ENCODE results near the gene SDR42E1. TPM values are rescaled to one million over a fixed set of nuclear protein-coding genes. Genes with fewer than 3 reads are reported as not detected.
A peak's percentile ranks its signal among the peaks of the same experiment; 100 is the strongest.

Gene SDR42E1
- total and polyA plus RNA-seq, 2 of the 13 experiments (the other 11 are each of a cell fraction or from before 2014, with no cell fraction given), result 0.01 to 0.13 TPM

DNA sequence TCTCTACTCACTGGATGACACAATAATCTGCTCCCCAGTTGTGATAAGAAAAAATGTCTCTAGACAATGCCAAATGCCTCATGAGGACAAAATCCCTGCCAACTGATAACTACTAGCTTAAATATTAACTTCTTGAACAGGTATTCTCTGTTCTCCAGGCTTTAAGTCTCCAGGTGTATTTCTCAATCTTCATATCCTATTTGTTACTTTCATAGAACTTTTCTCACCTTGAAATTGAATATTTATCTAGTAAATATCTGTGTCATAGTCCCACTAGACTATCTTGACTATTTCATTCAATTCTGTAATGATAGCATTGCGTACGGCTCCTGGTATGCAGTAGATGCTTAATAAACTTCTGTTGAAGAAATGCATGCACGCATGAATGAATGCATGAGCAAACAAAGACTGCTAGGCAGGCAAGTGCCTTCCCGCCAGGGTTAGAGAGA lies 39.7 kb upstream of the SDR42E1 start (continued):
- TF ChIP-seq CHD4 (IDR thresholded peaks at IDR 0.05; ENCODE audit: borderline replicate concordance, low read length) (0 out of 2 replicates have a peak, but pooled peaks have one; percentile 43), NCOR1 (IDR thresholded peaks at IDR 0.05; ENCODE audit: borderline replicate concordance, low read length) (peak; percentile 64; the same call in 1 of the 2 replicates), SOX13 (IDR thresholded peaks at IDR 0.05) (no peak; the same call in 1 of the 2 replicates), SOX13 (CRISPR knock-in tag; conservative IDR thresholded peaks at IDR 0.05 in 1 of 2, IDR thresholded peaks at IDR 0.05 in 1 of 2) (peak in 1 of 2 experiments; percentile 97; a peak in 2 of 4 replicates), ZMYM2 (CRISPR knock-in tag; IDR thresholded peaks at IDR 0.05) (0 out of 2 replicates have a peak, but pooled peaks have one; percentile 40), U2AF1 (optimal IDR thresholded peaks at IDR 0.05; ENCODE audit: low read depth, low read length) (no peak), FOXK1 (CRISPR knock-in tag; IDR thresholded peaks at IDR 0.05; ENCODE audit: borderline replicate concordance, low read depth) (no peak), SP5 (CRISPR knock-in tag; IDR thresholded peaks at IDR 0.05; ENCODE audit: borderline replicate concordance, low read depth) (no peak), ZNF335 (CRISPR knock-in tag; IDR thresholded peaks at IDR 0.05) (no peak), ZNF782 (CRISPR knock-in tag; IDR thresholded peaks at IDR 0.05; ENCODE audit: borderline replicate concordance) (no peak), GLI4 (CRISPR knock-in tag; IDR thresholded peaks at IDR 0.05; ENCODE audit: borderline replicate concordance) (no peak), SETDB1 (CRISPR knock-in tag; IDR thresholded peaks at IDR 0.05; ENCODE audit: borderline replicate concordance) (no peak), SRSF4 (IDR thresholded peaks at IDR 0.05; ENCODE audit: low read depth, low read length, poor library complexity, severe bottlenecking) (no peak), CEBPG (CRISPR knock-in tag; IDR thresholded peaks at IDR 0.05) (peak; percentile 67; the same call in 1 of the 2 replicates), ZNF530 (CRISPR knock-in tag; IDR thresholded peaks at IDR 0.05; ENCODE audit: low read depth) (no peak), SYNCRIP (IDR thresholded peaks at IDR 0.05; ENCODE audit: insufficient read depth, low read depth, low read length) (no peak), NR2F6 (IDR thresholded peaks at IDR 0.05) (peak; percentile 54), NR2F6 (CRISPR knock-in tag; IDR thresholded peaks at IDR 0.05) (no peak), ZNF766 (CRISPR knock-in tag; IDR thresholded peaks at IDR 0.05; ENCODE audit: borderline replicate concordance) (no peak), ZMAT3 (CRISPR knock-in tag; conservative IDR thresholded peaks at IDR 0.05) (no peak), FOXJ3 (CRISPR knock-in tag; IDR thresholded peaks at IDR 0.05; ENCODE audit: borderline replicate concordance) (no peak)
- TF ChIP-seq, protein P1, sequence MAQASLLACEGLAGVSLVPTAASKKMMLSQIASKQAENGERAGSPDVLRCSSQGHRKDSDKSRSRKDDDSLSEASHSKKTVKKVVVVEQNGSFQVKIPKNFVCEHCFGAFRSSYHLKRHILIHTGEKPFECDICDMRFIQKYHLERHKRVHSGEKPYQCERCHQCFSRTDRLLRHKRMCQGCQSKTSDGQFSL (CRISPR knock-in tag; IDR thresholded peaks at IDR 0.05), result no peak
- TF ChIP-seq, protein P2, sequence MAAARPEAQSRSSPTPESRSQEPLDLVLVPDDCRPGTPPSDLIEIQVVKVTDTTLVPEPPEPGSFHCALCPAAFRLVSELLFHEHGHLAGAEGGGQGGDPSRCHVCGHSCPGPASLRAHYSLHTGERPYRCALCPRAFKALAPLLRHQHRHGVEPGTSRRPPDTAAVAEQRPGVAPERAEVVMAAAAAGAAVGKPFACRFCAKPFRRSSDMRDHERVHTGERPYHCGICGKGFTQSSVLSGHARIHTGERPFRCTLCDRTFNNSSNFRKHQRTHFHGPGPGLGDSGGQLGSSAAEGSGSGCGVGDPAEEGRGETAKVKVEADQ (CRISPR knock-in tag; IDR thresholded peaks at IDR 0.05; ENCODE audit: borderline replicate concordance), result no peak
- TF ChIP-seq, protein P3, sequence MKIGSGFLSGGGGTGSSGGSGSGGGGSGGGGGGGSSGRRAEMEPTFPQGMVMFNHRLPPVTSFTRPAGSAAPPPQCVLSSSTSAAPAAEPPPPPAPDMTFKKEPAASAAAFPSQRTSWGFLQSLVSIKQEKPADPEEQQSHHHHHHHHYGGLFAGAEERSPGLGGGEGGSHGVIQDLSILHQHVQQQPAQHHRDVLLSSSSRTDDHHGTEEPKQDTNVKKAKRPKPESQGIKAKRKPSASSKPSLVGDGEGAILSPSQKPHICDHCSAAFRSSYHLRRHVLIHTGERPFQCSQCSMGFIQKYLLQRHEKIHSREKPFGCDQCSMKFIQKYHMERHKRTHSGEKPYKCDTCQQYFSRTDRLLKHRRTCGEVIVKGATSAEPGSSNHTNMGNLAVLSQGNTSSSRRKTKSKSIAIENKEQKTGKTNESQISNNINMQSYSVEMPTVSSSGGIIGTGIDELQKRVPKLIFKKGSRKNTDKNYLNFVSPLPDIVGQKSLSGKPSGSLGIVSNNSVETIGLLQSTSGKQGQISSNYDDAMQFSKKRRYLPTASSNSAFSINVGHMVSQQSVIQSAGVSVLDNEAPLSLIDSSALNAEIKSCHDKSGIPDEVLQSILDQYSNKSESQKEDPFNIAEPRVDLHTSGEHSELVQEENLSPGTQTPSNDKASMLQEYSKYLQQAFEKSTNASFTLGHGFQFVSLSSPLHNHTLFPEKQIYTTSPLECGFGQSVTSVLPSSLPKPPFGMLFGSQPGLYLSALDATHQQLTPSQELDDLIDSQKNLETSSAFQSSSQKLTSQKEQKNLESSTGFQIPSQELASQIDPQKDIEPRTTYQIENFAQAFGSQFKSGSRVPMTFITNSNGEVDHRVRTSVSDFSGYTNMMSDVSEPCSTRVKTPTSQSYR (CRISPR knock-in tag; IDR thresholded peaks at IDR 0.05; ENCODE audit: borderline replicate concordance), result no peak
- TF ChIP-seq, protein P4, sequence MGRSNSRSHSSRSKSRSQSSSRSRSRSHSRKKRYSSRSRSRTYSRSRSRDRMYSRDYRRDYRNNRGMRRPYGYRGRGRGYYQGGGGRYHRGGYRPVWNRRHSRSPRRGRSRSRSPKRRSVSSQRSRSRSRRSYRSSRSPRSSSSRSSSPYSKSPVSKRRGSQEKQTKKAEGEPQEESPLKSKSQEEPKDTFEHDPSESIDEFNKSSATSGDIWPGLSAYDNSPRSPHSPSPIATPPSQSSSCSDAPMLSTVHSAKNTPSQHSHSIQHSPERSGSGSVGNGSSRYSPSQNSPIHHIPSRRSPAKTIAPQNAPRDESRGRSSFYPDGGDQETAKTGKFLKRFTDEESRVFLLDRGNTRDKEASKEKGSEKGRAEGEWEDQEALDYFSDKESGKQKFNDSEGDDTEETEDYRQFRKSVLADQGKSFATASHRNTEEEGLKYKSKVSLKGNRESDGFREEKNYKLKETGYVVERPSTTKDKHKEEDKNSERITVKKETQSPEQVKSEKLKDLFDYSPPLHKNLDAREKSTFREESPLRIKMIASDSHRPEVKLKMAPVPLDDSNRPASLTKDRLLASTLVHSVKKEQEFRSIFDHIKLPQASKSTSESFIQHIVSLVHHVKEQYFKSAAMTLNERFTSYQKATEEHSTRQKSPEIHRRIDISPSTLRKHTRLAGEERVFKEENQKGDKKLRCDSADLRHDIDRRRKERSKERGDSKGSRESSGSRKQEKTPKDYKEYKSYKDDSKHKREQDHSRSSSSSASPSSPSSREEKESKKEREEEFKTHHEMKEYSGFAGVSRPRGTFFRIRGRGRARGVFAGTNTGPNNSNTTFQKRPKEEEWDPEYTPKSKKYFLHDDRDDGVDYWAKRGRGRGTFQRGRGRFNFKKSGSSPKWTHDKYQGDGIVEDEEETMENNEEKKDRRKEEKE (IDR thresholded peaks at IDR 0.05), result no peak
